ENCODE data around the gene TARBP2.
A peak's percentile ranks its signal among the peaks of the same experiment; 100 is the strongest.

TARBP2 gene

GRCh38 chr12:53500776-53501614 lies at the start of gene TARBP2:
TARBP2 (plus strand) TSS chr12:53501283; CDS start chr12:53501409, 126 bp downstream.
- DNase-seq (ENCODE audit: low read depth in 1 of 2, low spot score in 1 of 2) = peak; percentile 91 to 94

- peak; percentile 92 to 97 for DNase-seq (ENCODE audit: low read depth in 1 of 2, low spot score in 1 of 2)
Measured at GRCh38 chr12:53451661-53452158, 49.4 kb upstream of the TARBP2 start, which contains the start of gene PCBP2. PCBP2 (plus strand) TSS chr12:53452102; CDS start chr12:53454801, 2,699 bp downstream.

GRCh38 chr12:53452159-53453077 lies 48.7 kb upstream of the TARBP2 start:
- peak; percentile 69 to 70 for DNase-seq (ENCODE audit: low read depth in 1 of 2, low spot score in 1 of 2)

- DNase-seq (ENCODE audit: low read depth in 1 of 2, low spot score in 1 of 2) = no peak
Measured at GRCh38 chr12:53453953-53454640, 47.0 kb upstream of the TARBP2 start.

- no peak for DNase-seq (ENCODE audit: low read depth in 1 of 2, low spot score in 1 of 2)
Measured at GRCh38 chr12:53454707-53455106, 46.4 kb upstream of the TARBP2 start.

GRCh38 chr12:53456654-53457366 lies 44.3 kb upstream of the TARBP2 start:
- DNase-seq (ENCODE audit: low read depth in 1 of 2, low spot score in 1 of 2) = no peak

DNA sequence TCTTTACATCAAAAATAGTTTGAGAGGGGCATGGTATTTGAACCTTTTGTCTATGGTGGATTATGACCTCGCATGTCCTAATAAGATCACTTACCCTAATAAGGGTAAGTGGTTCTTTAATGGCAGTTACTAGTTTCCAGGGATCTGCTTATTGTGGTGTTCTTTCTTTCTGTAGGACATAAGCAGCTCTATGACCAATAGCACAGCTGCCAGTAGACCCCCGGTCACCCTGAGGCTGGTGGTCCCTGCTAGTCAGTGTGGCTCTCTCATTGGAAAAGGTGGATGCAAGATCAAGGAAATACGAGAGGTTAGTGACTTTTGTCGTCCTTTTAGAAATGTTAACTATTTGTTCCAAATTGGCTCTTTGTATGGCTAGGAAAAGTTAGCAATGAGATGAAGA lies 42.0 kb upstream of the TARBP2 start:
- no peak for DNase-seq (ENCODE audit: low read depth in 1 of 2, low spot score in 1 of 2)

DNA sequence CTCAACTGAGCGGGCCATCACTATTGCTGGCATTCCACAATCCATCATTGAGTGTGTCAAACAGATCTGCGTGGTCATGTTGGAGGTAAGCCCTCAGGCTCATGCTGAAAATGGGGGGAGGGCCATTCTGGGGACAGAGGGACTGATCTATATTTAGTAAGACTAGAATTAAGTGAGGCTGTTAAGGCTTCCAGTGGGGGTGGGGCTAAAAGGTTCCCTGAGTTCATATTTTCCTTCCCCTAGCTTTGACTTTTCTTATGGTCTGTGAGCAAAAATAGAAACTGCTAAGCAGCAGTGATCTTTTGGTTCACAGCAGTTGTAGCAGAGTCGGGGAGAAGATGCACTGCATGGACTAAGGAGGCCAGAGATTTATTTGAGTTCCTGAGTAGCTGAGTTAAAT lies 40.0 kb upstream of the TARBP2 start:
- no peak for DNase-seq (ENCODE audit: low read depth in 1 of 2, low spot score in 1 of 2)

DNA sequence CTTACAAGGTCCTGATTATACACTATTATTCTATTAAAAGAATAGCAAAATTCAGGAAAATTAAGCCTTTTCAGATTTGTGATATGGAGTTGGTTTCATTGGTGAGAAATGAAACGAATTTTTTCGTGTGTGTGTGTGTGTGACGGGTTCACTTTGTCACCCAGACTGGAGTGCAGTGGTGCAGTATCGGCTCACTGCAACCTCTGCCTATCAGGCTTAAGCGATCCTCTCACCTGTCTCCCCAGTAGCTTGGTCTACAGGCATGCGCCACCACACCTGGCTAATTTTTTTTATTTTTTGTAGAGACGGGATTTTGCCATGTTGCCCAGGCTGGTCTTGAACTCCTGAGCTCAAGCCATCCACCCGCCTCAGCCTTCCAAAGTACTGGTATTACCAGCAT lies 39.5 kb upstream of the TARBP2 start:
- no peak for DNase-seq (ENCODE audit: low read depth in 1 of 2, low spot score in 1 of 2)

GRCh38 chr12:53462935-53463334 lies 38.1 kb upstream of the TARBP2 start:
- no peak for DNase-seq (ENCODE audit: low read depth in 1 of 2, low spot score in 1 of 2)

- DNase-seq (ENCODE audit: low read depth in 1 of 2, low spot score in 1 of 2) = no peak
Measured at GRCh38 chr12:53463802-53464560, 37.1 kb upstream of the TARBP2 start.

DNA sequence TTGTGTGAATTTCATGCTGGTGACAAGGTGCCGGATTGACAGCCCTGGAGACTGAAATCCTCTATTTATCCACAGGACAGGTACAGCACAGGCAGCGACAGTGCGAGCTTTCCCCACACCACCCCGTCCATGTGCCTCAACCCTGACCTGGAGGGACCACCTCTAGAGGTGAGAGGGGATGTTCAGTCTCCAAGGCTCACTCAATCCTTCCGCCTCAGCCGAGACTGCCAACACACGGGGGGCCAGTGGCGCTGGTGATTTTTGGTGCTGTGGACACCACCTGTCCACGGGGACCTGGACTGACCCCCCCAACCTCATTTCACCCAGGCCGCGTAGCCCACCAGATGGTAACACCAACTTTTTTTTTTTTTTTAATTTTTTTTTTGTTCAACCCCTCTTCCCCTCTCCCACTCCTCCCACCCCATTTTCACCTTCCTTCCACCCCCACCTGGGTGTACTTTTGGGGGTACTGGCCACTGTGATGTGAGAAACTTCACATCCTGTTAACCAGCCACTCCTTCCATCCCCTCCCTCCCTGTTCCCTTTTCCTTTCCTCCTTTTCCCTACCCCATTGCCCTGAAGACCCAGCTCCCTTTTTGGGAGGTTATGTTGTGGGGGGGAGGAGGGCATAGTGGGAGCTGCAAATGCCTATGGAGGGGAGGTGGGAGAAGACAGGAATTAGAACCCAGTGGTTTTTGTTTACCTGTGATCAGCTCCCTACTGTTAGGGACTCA lies 36.2 kb upstream of the TARBP2 start:
- no peak for DNase-seq (ENCODE audit: low read depth in 1 of 2, low spot score in 1 of 2)

DNA sequence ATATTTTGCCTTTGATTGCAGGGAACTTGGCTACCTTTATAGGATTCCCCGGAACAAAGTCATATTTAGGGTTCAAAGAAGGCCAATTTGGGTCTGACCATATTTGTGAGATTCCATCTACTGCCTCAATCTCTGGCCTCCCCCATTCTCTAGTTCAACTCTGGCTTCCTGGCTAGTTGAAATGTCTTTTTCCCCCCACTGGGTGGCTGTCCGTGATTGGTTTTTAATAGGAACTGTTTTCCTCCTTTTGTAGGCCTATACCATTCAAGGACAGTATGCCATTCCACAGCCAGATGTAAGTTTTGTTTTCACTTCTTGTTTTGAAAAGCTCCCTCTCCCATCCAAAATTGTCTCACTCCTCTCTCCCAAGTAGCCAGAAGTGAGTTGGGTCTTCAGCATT lies 35.4 kb upstream of the TARBP2 start:
- DNase-seq (ENCODE audit: low read depth in 1 of 2, low spot score in 1 of 2) = no peak

- no peak for DNase-seq (ENCODE audit: low read depth in 1 of 2, low spot score in 1 of 2)
Measured at GRCh38 chr12:53466640-53467039, 34.4 kb upstream of the TARBP2 start.

- no peak for DNase-seq (ENCODE audit: low read depth in 1 of 2, low spot score in 1 of 2)
Measured at GRCh38 chr12:53467082-53467481, 34.0 kb upstream of the TARBP2 start.

DNA sequence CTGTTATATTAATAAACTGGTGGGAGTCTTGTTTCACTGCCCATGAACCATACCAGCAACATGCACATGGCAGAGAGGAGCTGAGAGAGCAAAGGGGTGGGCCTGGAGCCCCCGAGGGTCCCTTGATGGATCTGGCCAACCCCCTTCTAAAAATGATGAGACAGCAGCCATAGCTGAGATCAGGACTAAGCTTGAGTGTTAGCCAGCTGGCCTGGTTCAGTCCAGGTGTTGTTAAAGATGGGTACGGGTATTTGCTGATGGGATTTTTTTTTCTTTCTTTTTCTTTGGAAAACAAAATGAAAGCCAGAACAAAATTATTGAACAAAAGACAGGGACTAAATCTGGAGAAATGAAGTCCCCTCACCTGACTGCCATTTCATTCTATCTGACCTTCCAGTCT lies 33.2 kb upstream of the TARBP2 start:
- no peak for DNase-seq (ENCODE audit: low read depth in 1 of 2, low spot score in 1 of 2)

GRCh38 chr12:53468282-53468681 lies 32.8 kb upstream of the TARBP2 start:
- DNase-seq (ENCODE audit: low read depth in 1 of 2, low spot score in 1 of 2) = no peak

DNA sequence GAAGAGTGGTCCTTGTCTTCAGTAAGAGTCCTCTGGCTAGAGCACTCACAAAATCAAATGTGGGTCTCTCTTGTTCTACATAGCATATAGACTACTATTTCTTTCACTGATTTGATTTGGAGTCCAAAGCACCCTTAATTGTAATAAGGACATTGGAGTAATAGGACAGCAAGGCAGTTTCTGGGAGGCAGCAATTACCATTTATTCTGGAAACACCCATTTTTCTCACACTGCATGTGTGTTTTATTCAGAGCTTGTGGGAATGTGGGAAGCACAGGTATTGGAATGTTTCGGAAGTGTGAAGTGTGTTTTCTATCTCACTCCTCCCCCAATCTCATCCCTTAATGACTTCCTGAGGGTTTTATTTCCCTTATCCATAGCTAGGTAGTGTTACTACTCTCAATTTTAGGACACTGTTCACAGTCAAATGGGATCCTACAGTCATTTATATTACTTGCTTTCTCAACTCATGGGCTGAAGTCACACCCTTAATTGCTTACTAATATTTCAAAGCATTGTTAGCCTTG lies 29.0 kb upstream of the TARBP2 start:
- no peak for DNase-seq (ENCODE audit: low read depth in 1 of 2, low spot score in 1 of 2)

GRCh38 chr12:53474077-53474476 lies 27.0 kb upstream of the TARBP2 start:
- no peak for DNase-seq (ENCODE audit: low read depth in 1 of 2, low spot score in 1 of 2)

All from stimulated activated CD4-positive, alpha-beta T cell treated with anti-CD3 and anti-CD28 coated beads, Interleukin-15, amount 100 ng/mL, for 1 hour (primary cell).